GM15510 (cell line): ENCODE results near the gene WNK1.

Source experiments
- POLR2A ChIP-seq: IDR thresholded peaks from 3 replicates; pipeline ENCODE4 v1.6.1; 2011; ENCODE audit warnings: borderline replicate concordance; ENCODE audit not compliant: insufficient read length; ENCODE audit errors: extremely low read depth

The WNK1 gene

GRCh38 chr12:828726-829395, 76.5 kb downstream of the WNK1 start:
- TF ChIP-seq POLR2A = no peak

- no peak for TF ChIP-seq POLR2A
Observed at GRCh38 chr12:830111-830867, 77.9 kb downstream of the WNK1 start.

DNA sequence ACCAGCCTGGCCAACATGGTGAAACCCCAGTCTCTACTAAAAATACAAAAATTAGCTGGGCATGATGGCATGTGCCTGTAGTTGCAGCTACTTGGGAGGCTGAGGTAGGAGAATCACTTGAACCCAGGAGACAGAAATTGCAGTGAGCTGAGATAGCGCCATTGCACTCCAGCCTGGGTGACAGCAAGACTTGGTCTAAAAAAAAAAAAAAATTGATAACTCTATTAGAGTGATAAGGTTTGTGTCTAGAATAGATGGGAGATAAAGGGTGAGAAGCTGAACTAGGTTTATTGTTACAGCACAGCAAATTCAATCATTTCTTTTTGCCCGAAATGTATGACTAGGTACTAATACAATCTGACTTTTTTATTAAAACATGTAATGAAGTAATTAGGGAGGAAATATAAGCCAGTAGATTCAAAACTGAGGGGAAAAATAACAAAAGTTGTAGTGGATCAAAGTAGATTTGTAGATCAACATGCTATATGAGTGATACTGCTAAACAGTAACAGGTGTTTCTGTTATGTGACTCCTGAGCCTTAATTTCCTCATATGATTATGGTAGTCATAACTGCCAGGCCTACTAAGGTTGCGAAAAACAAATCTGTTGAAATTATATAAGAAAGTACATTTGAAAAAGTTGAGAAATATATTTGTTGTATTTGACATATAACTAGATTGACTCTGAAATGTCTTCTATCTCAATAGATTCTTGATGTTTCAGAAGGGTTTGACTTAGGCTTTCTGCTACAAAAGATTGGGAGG, 83.6 kb downstream of the WNK1 start:
- TF ChIP-seq POLR2A = no peak

- TF ChIP-seq POLR2A = no peak
Observed at GRCh38 chr12:836952-837351, 84.6 kb downstream of the WNK1 start.

GRCh38 chr12:837548-837947, 85.2 kb downstream of the WNK1 start:
- no peak for TF ChIP-seq POLR2A

DNA sequence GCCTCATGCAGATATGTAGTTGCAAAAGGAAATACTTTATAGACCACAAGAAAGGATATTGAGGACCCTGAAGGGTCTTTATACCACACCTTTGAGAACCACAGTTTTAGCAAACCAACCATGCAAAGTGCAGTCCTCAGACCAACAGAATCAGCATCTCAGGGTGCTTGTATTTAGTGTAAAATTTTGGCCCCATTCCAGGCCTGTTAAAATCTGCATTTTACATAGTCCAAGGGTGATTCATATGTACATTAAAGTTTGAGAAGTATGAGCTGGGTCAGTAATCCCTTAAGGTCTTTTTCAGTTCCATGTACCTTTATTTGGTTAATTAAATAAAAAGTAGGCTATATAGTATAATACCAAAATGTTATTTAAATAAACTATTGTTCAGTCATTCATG, 91.2 kb downstream of the WNK1 start:
- no peak for TF ChIP-seq POLR2A

- no peak for TF ChIP-seq POLR2A
Observed at GRCh38 chr12:846421-846820, 94.0 kb downstream of the WNK1 start.

GRCh38 chr12:848173-848865, 95.9 kb downstream of the WNK1 start:
- no peak for TF ChIP-seq POLR2A

DNA sequence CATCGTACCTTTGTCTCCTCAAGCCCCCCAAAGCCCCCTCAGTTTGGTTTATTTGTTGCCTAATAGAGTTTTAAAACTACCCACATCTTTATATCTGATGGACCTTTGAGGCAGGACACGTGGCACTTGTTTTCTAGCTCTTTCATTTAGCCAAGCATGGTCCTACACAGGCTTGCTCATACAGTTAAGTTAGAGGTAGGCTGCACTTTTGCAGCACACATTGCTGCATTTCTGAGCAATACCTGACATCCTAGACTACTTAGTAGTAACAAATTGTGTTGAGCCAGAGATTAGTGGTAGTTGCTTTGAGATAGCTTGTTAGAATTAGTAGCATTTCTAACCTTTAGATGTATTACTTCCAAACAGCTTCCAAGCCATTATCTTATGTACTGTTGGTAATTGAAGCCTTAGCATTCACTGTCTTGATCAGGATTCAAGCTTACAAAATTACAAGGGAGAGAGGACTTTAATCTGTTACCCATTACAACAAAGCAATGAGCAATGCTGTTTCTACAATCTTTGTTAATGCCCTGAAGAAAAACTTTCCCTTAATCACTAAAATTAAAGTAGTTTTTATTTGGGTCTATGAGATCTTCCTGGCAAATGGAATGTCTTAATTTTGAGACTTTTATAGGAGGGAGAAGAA, 96.6 kb downstream of the WNK1 start:
- no peak for TF ChIP-seq POLR2A

DNA sequence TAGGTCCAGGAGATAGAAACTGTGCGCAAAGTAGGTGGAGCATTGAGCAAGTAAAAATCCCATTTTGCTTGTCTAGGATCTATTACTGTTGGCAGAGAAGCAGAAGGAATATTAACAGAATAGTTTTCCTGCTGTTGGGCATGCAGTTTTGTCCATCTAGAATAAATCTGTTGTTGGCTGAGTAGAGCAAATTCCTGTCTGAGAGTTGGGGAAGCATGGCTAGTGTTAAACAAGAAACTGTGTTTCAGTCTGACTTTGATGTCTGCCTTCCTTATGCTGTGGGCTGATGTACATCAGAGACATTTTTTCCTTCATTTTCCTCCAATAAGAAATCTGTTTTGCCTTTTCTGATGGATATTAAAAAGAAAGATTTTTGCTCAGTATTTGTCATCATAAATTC, 99.0 kb downstream of the WNK1 start:
- no peak for TF ChIP-seq POLR2A

GRCh38 chr12:851913-852312, 99.5 kb downstream of the WNK1 start:
- no peak for TF ChIP-seq POLR2A

GRCh38 chr12:852864-853263, 100.5 kb downstream of the WNK1 start:
- TF ChIP-seq POLR2A = no peak

DNA sequence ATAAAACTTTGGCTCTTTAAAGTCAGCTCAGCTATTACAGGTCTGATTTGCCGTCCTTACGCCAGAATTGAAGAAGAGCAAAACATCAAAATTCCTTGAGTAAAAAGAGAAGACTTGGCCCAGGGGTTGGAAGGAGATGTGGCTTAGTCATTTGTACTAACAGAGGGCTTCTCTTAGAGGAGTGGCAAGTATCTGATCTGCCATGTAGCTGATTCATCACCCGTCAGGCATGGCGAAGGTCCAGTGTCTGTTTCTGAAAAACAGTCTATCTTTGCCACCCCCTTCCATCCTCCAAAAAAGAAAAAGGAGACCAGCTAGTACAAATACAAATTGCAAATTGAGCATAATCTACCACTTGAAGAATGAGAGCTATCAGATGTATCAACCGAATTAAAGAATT, 105.2 kb downstream of the WNK1 start:
- no peak for TF ChIP-seq POLR2A

DNA sequence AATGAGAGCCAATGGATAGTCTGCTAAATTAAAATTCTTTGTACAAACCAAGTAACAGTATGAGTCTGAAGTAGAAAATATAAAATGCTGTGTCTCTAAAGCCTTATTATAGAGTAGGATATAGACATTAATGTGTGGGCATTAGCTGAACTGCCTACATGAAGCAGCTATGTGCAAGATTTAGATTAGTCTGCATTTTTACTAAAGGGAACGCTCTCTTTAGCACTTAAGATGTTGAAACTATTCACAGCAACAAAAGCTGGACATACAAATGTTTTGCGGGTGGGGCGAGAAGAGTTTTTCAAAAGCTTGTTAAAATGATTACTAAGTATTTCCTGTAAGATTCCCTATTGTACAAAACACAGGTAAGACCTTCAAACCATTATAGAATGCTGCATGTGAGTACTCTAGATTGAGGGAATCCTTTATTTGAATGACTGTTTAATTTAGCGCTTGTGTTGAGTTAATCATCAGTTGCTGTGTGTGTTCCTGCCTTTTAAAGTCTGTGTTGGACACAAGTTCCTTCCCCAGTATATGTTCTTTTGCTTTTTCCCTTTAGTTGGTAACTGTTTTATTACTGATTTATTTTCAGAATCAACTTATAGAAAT, 110.0 kb downstream of the WNK1 start:
- TF ChIP-seq POLR2A = no peak
